ENCODE measurements around the gene ODC1.

ODC1 gene

GRCh38 chr2:10497797-10498251 is 49.7 kb upstream of the ODC1 start (continued):
- TF ChIP-seq TSHZ1 (tag by site-specific recombination; IDR thresholded peaks at IDR 0.05; ENCODE audit: borderline replicate concordance) (no peak), ZNF138 (tag by site-specific recombination; IDR thresholded peaks at IDR 0.05; ENCODE audit: borderline replicate concordance) (no peak)

- CTCF ChIA-PET: no interaction called here
- Histone ChIP-seq H3K9me3 (ENCODE audit: control insufficient read depth, insufficient read depth, low read depth, low read length) (no peaks in the 10 kb centered on the region), H3K27ac (ENCODE audit: extremely low read depth, low read depth, low read length) (no peak overlapping the region), H3K4me3 (ENCODE audit: low read depth, low read length) (no peak overlapping the region), H3K36me3 (ENCODE audit: control insufficient read depth in 2 of 2, insufficient read depth in 1 of 2, low read length in 2 of 2) (no peaks in the 10 kb centered on the region), H3K4me1 (ENCODE audit: control insufficient read depth, insufficient read depth, low read length) (no peaks in the 10 kb centered on the region)
- POLR2A ChIA-PET: no interaction called here
- no peak for TF ChIP-seq ZIC2 (tag by site-specific recombination; IDR thresholded peaks at IDR 0.05)
- TF ChIP-seq ZNF138 (tag by site-specific recombination; IDR thresholded peaks at IDR 0.05; ENCODE audit: borderline replicate concordance): no peak
- no peak for TF ChIP-seq OSR2 (tag by site-specific recombination; IDR thresholded peaks at IDR 0.05)
- no peak for TF ChIP-seq ZNF248 (tag by site-specific recombination; IDR thresholded peaks at IDR 0.05)
- no peak for TF ChIP-seq ZNF174 (tag by site-specific recombination; IDR thresholded peaks at IDR 0.05)
- TF ChIP-seq ZNF274 (IDR thresholded peaks at IDR 0.05; ENCODE audit: low read length): no peak
- TF ChIP-seq ZNF274 (tag by site-specific recombination; IDR thresholded peaks at IDR 0.05; ENCODE audit: borderline replicate concordance): no peak
- no peak for TF ChIP-seq ZNF513 (tag by site-specific recombination; IDR thresholded peaks at IDR 0.05)
These were observed 47.8 kb upstream of the ODC1 start for GRCh38 chr2:10495988-10496313.

GRCh38 chr2:10495311-10495987 is 47.3 kb upstream of the ODC1 start:
- H3K4me3 ChIP-seq (ENCODE audit: low read depth, low read length): no peak overlapping the region
- CTCF ChIA-PET: no interaction called here
- H3K4me1 ChIP-seq (ENCODE audit: control insufficient read depth, insufficient read depth, low read length): no peaks in the 10 kb centered on the region
- no peaks in the 10 kb centered on the region for H3K36me3 ChIP-seq (ENCODE audit: control insufficient read depth in 2 of 2, insufficient read depth in 1 of 2, low read length in 2 of 2)
- no peaks in the 10 kb centered on the region for H3K9me3 ChIP-seq (ENCODE audit: control insufficient read depth, insufficient read depth, low read depth, low read length)
- H3K27ac ChIP-seq (ENCODE audit: extremely low read depth, low read depth, low read length): no peak overlapping the region
- POLR2A ChIA-PET: no interaction called here
- TF ChIP-seq ZNF549 (tag by site-specific recombination; IDR thresholded peaks at IDR 0.05) (no peak), ZBTB48 (tag by site-specific recombination; IDR thresholded peaks at IDR 0.05) (no peak), ZNF223 (tag by site-specific recombination; IDR thresholded peaks at IDR 0.05) (no peak), ZNF670 (tag by site-specific recombination; IDR thresholded peaks at IDR 0.05; ENCODE audit: low read depth) (no peak), WT1 (tag by site-specific recombination; IDR thresholded peaks at IDR 0.05) (no peak), OSR2 (tag by site-specific recombination; IDR thresholded peaks at IDR 0.05) (no peak), ZNF747 (tag by site-specific recombination; IDR thresholded peaks at IDR 0.05) (no peak)
